Activated T-helper 1 cell treated with Interleukin-2 at 50 U/mL for 16 hours (primary cell): ENCODE data around the gene CFAP410.

Source experiments
- DNase-seq: peaks from one replicate; pipeline ENCODE4 v3.0.0-alpha.2; 2020; ENCODE audit warnings: low read depth

Gene CFAP410

GRCh38 chr21:44330698-44331097 lies 8.5 kb downstream of the CFAP410 start:
- DNase-seq, result no peak

GRCh38 chr21:44329971-44330681 lies 9.1 kb downstream of the CFAP410 start:
- DNase-seq, result no peak

GRCh38 chr21:44329086-44329889 lies 9.9 kb downstream of the CFAP410 start:
- DNase-seq, result no peak

GRCh38 chr21:44328242-44328895 lies 10.8 kb downstream of the CFAP410 start:
- no peak for DNase-seq

- DNase-seq, result no peak
Observed at GRCh38 chr21:44327603-44327974, 11.6 kb downstream of the CFAP410 start.

GRCh38 chr21:44326716-44327602 lies 12.2 kb downstream of the CFAP410 start:
- DNase-seq, result no peak

- no peak for DNase-seq
Observed at GRCh38 chr21:44326272-44326647, 12.9 kb downstream of the CFAP410 start.

GRCh38 chr21:44325386-44326271 lies 13.6 kb downstream of the CFAP410 start:
- DNase-seq, result no peak

- DNase-seq, result no peak
Observed at GRCh38 chr21:44324854-44325107, 14.4 kb downstream of the CFAP410 start.

- no peak for DNase-seq
Observed at GRCh38 chr21:44324106-44324853, 14.9 kb downstream of the CFAP410 start.

- no peak for DNase-seq
Observed at GRCh38 chr21:44323591-44323990, 15.6 kb downstream of the CFAP410 start.

- no peak for DNase-seq
Observed at GRCh38 chr21:44322621-44323325, 16.4 kb downstream of the CFAP410 start.

GRCh38 chr21:44321846-44322450 lies 17.2 kb downstream of the CFAP410 start:
- DNase-seq, result no peak

GRCh38 chr21:44320847-44321246 lies 18.3 kb downstream of the CFAP410 start:
- no peak for DNase-seq

GRCh38 chr21:44319407-44320065 lies 19.7 kb downstream of the CFAP410 start:
- DNase-seq, result no peak

- no peak for DNase-seq
Observed at GRCh38 chr21:44318489-44319285, 20.5 kb downstream of the CFAP410 start.

- DNase-seq, result no peak
Observed at GRCh38 chr21:44317871-44318270, 21.3 kb downstream of the CFAP410 start.

GRCh38 chr21:44317241-44317782 lies 21.9 kb downstream of the CFAP410 start:
- DNase-seq, result no peak
